ENCODE measurements around the gene RERE. TPM values are rescaled to one million over a fixed set of nuclear protein-coding genes. Genes with fewer than 3 reads are reported as not detected.

RERE gene
- total RNA-seq, 6 experiments from 2014 or later = 36.5 to 41.6 (median 37.5) TPM

- Mint-ChIP-seq H3K4me3 (no peak overlapping the region), H3K9me3 (no peaks in the 10 kb centered on the region), H3K4me1 (ENCODE audit: low read depth) (peaks cover 64% of the 10 kb centered on the region), H3K27me3 (ENCODE audit: insufficient read depth) (peaks cover 4% of the 10 kb centered on the region; the same call in 1 of the 2 replicates), H3K36me3 (ENCODE audit: low read depth) (peaks cover 6% of the 10 kb centered on the region; the same call in 1 of the 2 replicates), H3K27ac (peak overlapping the region; percentile 94; the same call in 1 of the 2 replicates)
- no peak for DNase-seq
- no peak for TF ChIP-seq CTCF (IDR thresholded peaks at IDR 0.05)
These were observed 446.0 kb downstream of the RERE start for GRCh38 chr1:8371372-8371991.

- H3K4me3 Mint-ChIP-seq = no peak overlapping the region
- no peaks in the 10 kb centered on the region for H3K9me3 Mint-ChIP-seq
- H3K27me3 Mint-ChIP-seq (ENCODE audit: insufficient read depth) = peaks cover 4% of the 10 kb centered on the region; the same call in 1 of the 2 replicates
- TF ChIP-seq CTCF (IDR thresholded peaks at IDR 0.05) = no peak
- no peak overlapping the region for H3K27ac Mint-ChIP-seq
- H3K4me1 Mint-ChIP-seq (ENCODE audit: low read depth) = peaks cover 64% of the 10 kb centered on the region
- DNase-seq = no peak
- H3K36me3 Mint-ChIP-seq (ENCODE audit: low read depth) = peaks cover 6% of the 10 kb centered on the region; the same call in 1 of the 2 replicates
These were observed 446.5 kb downstream of the RERE start for GRCh38 chr1:8370905-8371315.

GRCh38 chr1:8370046-8370881, 447.2 kb downstream of the RERE start:
- Mint-ChIP-seq H3K27ac (no peak overlapping the region), H3K27me3 (ENCODE audit: insufficient read depth) (peaks cover 4% of the 10 kb centered on the region; the same call in 1 of the 2 replicates), H3K36me3 (ENCODE audit: low read depth) (peaks cover 10% of the 10 kb centered on the region), H3K4me3 (no peak overlapping the region), H3K4me1 (ENCODE audit: low read depth) (peaks cover 64% of the 10 kb centered on the region), H3K9me3 (no peaks in the 10 kb centered on the region)
- no peak for DNase-seq
- no peak for TF ChIP-seq CTCF (IDR thresholded peaks at IDR 0.05)

- peaks cover 4% of the 10 kb centered on the region; the same call in 1 of the 2 replicates for H3K27me3 Mint-ChIP-seq (ENCODE audit: insufficient read depth)
- no peaks in the 10 kb centered on the region for H3K9me3 Mint-ChIP-seq
- no peak for TF ChIP-seq CTCF (IDR thresholded peaks at IDR 0.05)
- no peak for DNase-seq
- H3K27ac Mint-ChIP-seq = no peak overlapping the region
- H3K4me3 Mint-ChIP-seq = no peak overlapping the region
- H3K36me3 Mint-ChIP-seq (ENCODE audit: low read depth) = peaks cover 13% of the 10 kb centered on the region
- H3K4me1 Mint-ChIP-seq (ENCODE audit: low read depth) = peaks cover 54% of the 10 kb centered on the region
These were observed 448.3 kb downstream of the RERE start for GRCh38 chr1:8368956-8369639.

GRCh38 chr1:8367571-8368194, 449.8 kb downstream of the RERE start:
- no peaks in the 10 kb centered on the region for H3K9me3 Mint-ChIP-seq
- H3K27ac Mint-ChIP-seq = no peak overlapping the region
- DNase-seq = no peak
- H3K4me3 Mint-ChIP-seq = no peak overlapping the region
- peaks cover 39% of the 10 kb centered on the region for H3K4me1 Mint-ChIP-seq (ENCODE audit: low read depth)
- no peak for TF ChIP-seq CTCF (IDR thresholded peaks at IDR 0.05)
- peaks cover 5% of the 10 kb centered on the region for H3K27me3 Mint-ChIP-seq (ENCODE audit: insufficient read depth)
- peaks cover 14% of the 10 kb centered on the region for H3K36me3 Mint-ChIP-seq (ENCODE audit: low read depth)

All from HFFc6 (cell line).